Islet precursor cell (in vitro differentiated cells): ENCODE data around the gene DEFB129.

Experiments used
- DNase-seq: peaks from one replicate; pipeline ENCODE4 v3.0.0-alpha.2; 2018

Gene DEFB129

DNA sequence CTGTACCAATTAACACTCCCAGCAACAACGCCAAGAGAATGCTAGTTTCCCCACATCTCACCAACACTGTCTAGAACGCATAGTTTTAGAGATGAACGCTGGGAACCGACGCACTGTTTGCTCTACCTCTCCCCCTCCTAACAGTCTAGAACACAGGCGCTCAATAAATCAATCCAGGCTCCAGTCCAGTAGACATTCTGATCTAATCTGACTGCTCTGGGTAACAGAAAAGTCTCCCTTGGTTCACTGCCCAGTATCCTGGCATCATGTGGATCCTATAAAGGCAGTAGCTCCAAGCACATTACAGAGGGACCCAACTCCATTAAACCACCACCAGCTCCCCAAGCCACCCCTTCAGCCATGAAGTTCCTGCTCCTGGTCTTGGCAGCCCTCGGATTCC, 30.4 kb downstream of the DEFB129 start, which contains the start of gene DEFB132:
TSS of gene DEFB132 (plus strand) at position 306 of the 400 bp plus-strand sequence. CDS start at position 361, 55 bp downstream.
- DNase-seq: no peak

- DNase-seq: no peak
These were observed 31.3 kb downstream of the DEFB129 start for GRCh38 chr20:258269-258858.

GRCh38 chr20:258963-259362, 31.9 kb downstream of the DEFB129 start:
- no peak for DNase-seq

DNA sequence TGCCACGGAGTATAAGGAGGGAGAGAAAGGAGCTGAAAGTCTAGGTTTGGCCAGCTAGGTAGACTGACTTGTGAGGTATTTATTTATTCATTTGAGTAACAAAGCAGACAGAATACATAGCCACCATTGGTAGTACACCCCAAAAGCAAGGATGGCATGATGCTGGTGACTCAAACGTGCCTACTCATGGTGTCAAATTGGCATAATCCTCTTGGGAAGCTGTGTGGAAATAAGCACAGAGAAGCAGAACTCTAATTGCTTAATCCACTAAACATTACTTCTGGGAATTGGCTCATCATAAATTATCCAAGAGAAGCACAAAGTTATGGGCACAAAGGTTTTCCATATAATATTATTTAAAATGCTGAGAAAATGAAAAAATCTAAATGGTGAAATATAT, 32.9 kb downstream of the DEFB129 start:
- DNase-seq: no peak

- DNase-seq: no peak
These were observed 36.6 kb downstream of the DEFB129 start for GRCh38 chr20:263701-264100.

DNA sequence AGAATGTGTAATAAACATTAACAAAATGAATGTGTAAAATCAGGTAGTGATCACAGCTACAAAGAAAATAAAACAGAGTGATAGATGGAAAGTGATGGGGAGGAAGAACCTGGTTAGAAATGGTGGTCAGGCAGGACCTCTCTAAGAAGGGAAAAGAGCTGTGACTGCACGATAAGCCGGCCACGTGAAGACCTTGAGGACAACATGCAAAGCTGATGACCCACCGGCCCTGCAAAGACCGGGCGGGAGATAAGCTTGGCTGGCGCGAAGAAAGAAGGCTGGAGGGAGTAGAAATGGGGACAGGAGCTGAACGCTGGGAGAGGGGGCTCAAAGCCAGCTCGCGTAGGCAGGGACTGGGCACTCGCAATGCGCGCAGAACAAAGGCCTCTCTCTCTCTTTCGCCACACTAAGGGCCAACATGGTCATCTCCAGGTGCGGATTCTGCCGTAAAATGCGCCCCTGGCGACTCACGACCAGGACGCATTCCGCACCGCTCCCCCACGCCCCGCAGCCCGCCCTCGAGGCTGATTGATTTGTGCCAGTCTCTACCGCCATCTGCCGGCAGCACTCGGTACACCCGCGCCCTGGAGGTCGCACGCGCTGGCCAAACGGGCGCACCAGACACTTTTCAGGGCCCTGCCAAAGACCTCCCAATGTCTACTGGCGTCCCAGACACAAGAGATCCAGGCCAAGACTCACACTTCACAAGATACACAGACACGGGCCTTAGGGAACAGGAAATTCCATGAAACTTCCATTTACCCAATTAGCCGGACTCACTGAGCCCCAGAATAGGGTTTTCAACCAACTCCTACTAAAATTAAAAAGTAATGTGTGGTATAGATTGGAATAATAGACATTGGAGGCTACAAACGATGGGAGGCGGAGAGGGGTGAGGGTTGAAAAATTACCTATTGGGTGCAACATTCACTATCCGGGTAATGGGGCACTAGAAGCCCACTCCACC, 39.8 kb downstream of the DEFB129 start:
- DNase-seq: peak; percentile 93

GRCh38 chr20:270517-270916, 43.5 kb downstream of the DEFB129 start:
- no peak for DNase-seq

GRCh38 chr20:271069-271468, 44.0 kb downstream of the DEFB129 start:
- DNase-seq: no peak

DNA sequence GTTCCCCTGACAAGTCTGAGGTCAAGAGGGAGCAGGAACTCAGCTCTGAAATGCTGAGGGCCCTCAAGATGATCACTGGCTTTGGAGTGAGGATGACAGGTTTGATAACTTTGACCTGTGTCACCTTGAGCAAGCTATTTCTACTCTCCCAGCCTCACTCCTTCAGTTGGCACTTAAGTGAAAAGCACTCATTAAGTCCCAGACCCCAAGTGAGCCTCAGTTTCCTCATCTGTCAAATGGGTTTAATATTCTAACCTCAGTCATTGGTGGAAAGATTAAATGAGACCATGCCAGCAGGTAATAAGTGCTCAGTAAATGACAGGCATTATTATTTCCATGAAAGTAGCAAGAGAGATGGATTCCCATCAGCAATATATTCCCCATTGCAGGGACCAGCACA, 44.5 kb downstream of the DEFB129 start:
- no peak for DNase-seq

DNA sequence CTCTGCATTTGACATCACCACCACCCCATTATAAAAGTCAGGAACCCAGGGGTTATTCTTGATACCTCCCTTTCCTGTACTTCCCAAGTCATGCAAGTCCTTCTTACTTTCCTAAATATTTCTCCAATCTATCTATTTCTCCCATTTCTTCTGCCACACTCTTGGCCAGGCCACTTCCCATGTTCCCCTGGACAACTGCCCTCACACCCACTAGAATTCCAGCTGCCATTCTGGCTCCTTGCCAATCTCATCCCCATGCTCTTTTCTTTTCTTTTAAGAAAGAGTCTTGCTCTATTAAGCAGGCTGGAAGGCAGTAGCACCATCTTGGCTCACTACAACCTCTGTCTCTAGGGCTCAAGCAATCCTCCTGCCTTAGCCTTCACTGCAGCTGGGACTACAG, 45.7 kb downstream of the DEFB129 start:
- DNase-seq: no peak

DNA sequence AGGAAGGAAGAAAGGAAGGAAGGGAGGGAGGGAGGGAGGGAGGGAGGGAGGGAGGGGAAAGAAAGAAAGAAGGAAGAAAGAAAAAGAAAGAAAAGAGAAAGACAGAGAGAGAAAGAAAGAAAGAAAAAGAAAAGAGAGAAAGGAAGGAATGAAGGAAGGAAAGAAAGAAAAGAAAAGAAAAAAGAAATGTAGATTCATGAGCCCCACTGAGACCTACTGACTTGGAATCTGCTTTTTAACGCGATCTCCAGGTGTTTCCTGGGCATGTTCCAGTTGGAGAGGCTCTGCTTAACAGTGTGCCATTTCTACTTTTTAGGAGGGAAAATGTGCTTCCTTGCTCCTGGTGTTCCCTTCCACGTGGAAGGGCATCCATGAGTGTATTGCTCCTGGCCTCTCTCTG, 46.8 kb downstream of the DEFB129 start:
- no peak for DNase-seq

DNA sequence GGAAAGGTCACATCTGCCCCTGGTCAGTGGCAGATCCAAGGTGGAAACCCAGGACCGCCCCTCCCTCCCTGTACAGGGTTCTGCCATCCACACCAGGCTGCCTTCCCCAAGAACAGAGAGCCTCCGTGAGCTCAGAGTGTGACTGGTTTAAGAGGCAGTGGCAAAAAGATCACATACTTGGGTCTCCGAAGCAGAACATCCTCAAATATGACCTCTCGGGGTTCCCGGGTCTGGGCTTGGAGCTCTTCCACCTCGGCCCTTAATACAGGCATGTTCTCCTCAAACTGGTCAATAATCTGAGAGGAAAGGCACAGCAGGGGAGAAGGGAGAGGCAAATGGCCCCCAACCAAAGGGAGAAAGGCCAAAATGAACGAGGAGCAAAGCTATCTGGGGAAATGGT, 48.7 kb downstream of the DEFB129 start:
- DNase-seq: no peak

DNA sequence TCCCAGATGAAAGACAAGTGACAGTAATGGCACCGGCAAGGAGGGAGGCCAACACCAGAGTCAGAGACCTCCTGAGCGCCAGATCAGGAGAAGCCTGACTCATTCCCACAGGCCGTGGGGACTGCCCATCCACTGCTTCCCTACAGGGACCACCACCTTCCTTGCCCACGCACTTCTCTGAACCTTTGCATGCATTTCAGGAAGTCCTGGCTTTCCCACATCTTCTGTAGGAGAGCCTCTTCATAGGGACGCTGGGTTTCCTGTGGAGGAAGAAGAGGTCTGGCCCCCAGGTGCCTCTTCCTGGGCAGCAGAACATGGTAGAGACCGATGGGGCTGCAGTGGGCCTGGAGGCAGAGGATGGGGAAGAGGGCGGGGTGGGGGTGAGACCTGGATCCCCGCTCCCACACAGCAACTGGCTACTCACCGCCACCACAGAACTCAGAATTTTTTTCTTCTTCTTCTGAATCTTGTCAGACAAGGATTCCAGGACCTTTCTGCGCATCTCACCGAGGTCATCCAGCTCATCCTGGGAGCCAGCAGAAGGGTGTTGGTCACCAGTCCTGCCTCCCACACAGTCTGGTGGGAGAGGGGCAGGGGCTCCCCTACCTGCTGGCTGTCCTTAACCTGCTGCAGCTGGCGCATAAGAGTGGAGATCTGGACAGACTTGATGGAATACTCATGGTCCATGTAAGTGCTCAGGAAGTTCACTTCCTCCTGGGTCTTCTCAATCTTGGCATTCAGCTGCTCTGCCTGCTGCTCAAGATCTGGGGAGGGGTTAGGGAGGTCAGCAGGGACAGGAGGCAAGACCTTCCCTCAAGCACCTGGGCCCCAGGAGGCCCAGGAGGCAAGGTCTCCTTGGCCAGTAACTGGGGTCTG, 49.8 kb downstream of the DEFB129 start:
- no peak for DNase-seq

DNA sequence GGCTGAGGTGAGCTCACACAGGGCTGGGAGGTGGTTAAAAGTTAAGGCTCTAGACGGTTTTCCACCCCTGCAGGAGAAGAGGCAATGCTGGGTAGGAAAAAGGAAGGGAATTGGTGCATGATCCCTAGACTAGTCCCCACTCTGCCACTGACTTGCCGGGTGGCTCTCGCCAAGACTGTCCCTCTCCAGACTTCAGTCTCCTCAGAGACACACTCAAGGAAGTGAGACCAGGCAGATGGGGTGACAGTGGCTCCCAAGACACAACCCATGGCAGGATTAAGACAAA, 50.4 kb downstream of the DEFB129 start:
- DNase-seq: peak; percentile 36

GRCh38 chr20:278181-278580, 51.1 kb downstream of the DEFB129 start:
- peak; percentile 54 for DNase-seq

DNA sequence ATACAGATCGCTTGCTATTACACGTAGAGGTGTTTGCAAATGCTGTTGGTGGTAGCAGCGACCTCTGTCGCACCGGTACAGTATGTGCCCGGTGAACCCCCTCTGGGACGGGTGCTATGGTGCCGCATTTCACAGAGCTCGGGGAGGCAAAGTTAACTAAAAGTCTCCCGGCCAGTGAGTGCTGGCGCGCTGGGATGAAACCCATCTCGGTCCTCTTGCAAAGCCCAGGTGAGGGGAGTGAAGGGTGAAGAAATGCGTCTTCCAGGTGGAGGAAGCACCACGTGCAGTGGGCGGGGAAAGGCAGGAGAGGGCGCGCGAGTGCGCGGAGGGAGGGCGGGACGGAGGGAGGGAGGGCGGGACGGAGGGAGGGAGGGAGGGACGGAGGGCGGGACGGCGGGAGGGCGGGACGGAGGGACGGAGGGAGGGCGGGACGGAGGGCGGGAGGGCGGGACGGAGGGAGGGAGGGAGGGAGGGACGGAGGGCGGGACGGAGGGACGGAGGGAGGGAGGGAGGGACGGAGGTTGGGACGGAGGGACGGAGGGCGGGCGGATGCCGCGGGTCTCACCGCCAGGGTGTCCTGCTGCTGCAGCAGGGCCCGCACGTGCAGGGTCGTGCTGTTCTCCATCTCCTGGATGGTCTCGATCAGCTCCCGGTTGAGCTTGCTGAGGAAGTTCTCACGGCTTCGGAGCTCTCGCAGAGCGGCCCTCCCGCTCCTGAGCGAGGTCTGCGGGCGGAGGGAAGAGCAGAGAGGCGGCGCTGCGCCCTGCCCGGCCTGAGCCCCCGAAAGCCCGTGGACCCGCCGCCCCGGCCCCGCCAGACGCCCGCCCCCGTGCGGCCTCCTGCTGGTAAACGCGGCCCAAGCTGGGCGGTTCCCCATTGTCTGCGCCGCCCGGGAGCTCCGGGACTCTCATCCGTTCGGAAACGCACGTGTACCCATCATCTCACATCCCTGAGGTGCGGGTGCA, 51.8 kb downstream of the DEFB129 start:
- DNase-seq: peak; percentile 66
